Heart left ventricle (tissue), 13 donors: Measurements from ENCODE around the gene ZNF106.

ENCODE experiments used
- POLR2A ChIP-seq, 2 donors: fragments of 450-650 bp; IDR thresholded peaks; one replicate each; pipeline ENCODE4 v1.6.1; 2017; ENCODE audit warnings: antibody characterized with exemption in 2 of 2, mild to moderate bottlenecking in 2 of 2, moderate library complexity in 2 of 2
- TF ChIP-seq, protein P1 (sequence below), 12 donors: fragments of 200-600 bp; sonication (generic) in 4 of 12; IDR thresholded peaks; one replicate each; pipeline versions ENCODE4 v1.5.0 to v1.8.0; 2018 to 2022; ENCODE audit warnings: antibody characterized with exemption in 12 of 12, mild to moderate bottlenecking in 5 of 12
- donor health status: ischemic (EF 13 %, LVEDD 7.1; RV severe dilation, severe dysfunction).
- donor health status: DM: no; HTN: yes; CAD: no.
- donor health status: DM: no; HTN: no; CAD: no.
- donor health status: ischemic (EF 25% LVEDD 6.9; RV normal size, moderate dysfunction).
- donor health status: ischemic (EF 25% LVEDD 5.7; RV mildly dilated, moderate dysfunction).
- donor health status: ischemic (EF 35%, LVEDD 5.7; RV mildly dilated, moderate dysfunction).
- donor health status: nonischemic (EF 11% LVEDD 7.7; RV severe dilation, severe dysfunction).
- donor health status: DM: yes; HTN: yes; CAD: no.
- donor health status: PGD.
- donor health status: ischemic (EF 29% LVEDD 5.4; RV normal size, mild dysfunction).
- donor health status: nonischemic (EF 23%, LVEDD 6.1; RV moderate dilation, normal function).

DNA sequence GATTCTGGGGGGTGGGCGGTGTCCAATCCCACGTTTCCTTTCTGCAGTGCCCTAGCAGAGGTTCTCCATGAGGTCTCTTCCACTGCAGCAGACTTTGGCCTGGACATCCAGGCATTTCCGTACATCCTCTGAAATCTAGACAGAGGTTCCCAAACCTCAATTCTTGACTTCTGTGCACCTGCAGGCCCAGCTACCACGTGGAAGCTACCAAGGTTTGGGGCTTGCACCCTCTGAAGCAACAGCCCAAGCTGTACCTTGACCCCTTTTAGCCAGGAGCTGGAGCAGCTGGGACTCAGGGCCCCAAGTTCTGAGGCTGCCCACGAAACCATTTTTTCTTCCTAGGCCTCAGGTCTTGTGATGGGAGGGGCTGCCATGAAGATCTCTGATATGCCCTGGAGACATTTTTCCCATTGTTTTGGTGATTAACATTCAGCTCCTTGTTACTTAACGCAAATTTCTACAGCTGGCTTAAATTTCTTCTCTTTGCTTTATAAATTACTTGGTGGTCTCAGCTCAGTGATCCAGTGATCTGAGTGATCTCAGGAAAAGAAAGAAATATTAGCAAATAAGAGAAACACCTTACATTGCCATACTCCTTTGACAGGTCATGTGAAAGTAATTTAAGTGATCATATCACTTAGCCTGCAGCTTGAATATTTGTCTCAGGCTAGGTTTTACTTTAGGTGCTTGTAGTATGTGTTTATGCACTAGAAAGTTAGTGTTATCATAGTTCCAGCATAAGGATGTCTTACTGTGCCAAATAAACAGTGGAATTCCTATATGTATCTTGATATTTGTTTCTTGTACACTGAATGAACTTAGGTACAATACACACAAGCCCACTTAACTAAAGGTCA is 7.5 kb upstream of the ZNF106 start:
- no peak for TF ChIP-seq POLR2A (IDR thresholded peaks at IDR 0.05)
- TF ChIP-seq, protein P1, sequence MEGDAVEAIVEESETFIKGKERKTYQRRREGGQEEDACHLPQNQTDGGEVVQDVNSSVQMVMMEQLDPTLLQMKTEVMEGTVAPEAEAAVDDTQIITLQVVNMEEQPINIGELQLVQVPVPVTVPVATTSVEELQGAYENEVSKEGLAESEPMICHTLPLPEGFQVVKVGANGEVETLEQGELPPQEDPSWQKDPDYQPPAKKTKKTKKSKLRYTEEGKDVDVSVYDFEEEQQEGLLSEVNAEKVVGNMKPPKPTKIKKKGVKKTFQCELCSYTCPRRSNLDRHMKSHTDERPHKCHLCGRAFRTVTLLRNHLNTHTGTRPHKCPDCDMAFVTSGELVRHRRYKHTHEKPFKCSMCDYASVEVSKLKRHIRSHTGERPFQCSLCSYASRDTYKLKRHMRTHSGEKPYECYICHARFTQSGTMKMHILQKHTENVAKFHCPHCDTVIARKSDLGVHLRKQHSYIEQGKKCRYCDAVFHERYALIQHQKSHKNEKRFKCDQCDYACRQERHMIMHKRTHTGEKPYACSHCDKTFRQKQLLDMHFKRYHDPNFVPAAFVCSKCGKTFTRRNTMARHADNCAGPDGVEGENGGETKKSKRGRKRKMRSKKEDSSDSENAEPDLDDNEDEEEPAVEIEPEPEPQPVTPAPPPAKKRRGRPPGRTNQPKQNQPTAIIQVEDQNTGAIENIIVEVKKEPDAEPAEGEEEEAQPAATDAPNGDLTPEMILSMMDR (IDR thresholded peaks at IDR 0.05) = no peak
